Osteocyte (in vitro differentiated cells): ENCODE results near the gene C1orf105. TPM values are rescaled to one million over a fixed set of nuclear protein-coding genes. Genes with fewer than 3 reads are reported as not detected.

Experiments used
- DNase-seq: peaks from one replicate; pipeline ENCODE4 v3.0.0; 2021; ENCODE audit warnings: mixed read lengths; ENCODE audit not compliant: unreplicated experiment; ENCODE audit errors: extremely low spot score
- H3K27ac Mint-ChIP-seq: one replicate; pipeline ENCODE4 v1.8.0; 2021; ENCODE audit warnings: mild to moderate bottlenecking, mixed read lengths; ENCODE audit not compliant: unreplicated experiment
- H3K27me3 Mint-ChIP-seq: one replicate; pipeline ENCODE4 v1.8.0; 2021; ENCODE audit warnings: mixed read lengths; ENCODE audit not compliant: unreplicated experiment
- H3K36me3 Mint-ChIP-seq: one replicate; pipeline ENCODE4 v1.8.0; 2021; ENCODE audit warnings: mixed read lengths; ENCODE audit not compliant: unreplicated experiment
- H3K4me1 Mint-ChIP-seq: one replicate; pipeline ENCODE4 v1.8.0; 2021; ENCODE audit warnings: mixed read lengths; ENCODE audit not compliant: unreplicated experiment
- H3K4me3 Mint-ChIP-seq: one replicate; pipeline ENCODE4 v1.8.0; 2021; ENCODE audit warnings: mild to moderate bottlenecking, moderate library complexity, mixed read lengths; ENCODE audit not compliant: unreplicated experiment
- H3K9me3 Mint-ChIP-seq: one replicate; pipeline ENCODE4 v1.8.0; 2021; ENCODE audit warnings: mixed read lengths; ENCODE audit not compliant: unreplicated experiment
- CTCF ChIP-seq: fragments of 200-600 bp; sonication (generic); IDR thresholded peaks from 2 replicates; pipeline ENCODE4 v1.5.0; 2021; ENCODE audit warnings: antibody characterized with exemption, mild to moderate bottlenecking, moderate library complexity
- total RNA-seq: library from RNA; stranded (reverse); gene quantifications from 2 replicates; pipeline ENCODE4 v1.2.1, GENCODE V29; 2021

Gene C1orf105
- total RNA-seq, 1 donor from 2014 or later, result not detected

- H3K27me3 Mint-ChIP-seq, result no peaks in the 10 kb centered on the region
- H3K9me3 Mint-ChIP-seq, result no peaks in the 10 kb centered on the region
- no peaks in the 10 kb centered on the region for H3K36me3 Mint-ChIP-seq
- H3K4me3 Mint-ChIP-seq, result no peak overlapping the region
- H3K4me1 Mint-ChIP-seq, result peaks cover 56% of the 10 kb centered on the region
- no peak for DNase-seq
- no peak for TF ChIP-seq CTCF
- no peak overlapping the region for H3K27ac Mint-ChIP-seq
Measured at GRCh38 chr1:172378109-172378760, 42.2 kb upstream of the C1orf105 start.

- no peak for DNase-seq
- no peak for TF ChIP-seq CTCF
- Mint-ChIP-seq H3K27ac (peak overlapping the region; percentile 96), H3K36me3 (no peaks in the 10 kb centered on the region), H3K9me3 (no peaks in the 10 kb centered on the region), H3K4me3 (no peak overlapping the region), H3K27me3 (no peaks in the 10 kb centered on the region), H3K4me1 (peaks cover 66% of the 10 kb centered on the region)
Measured at GRCh38 chr1:172380441-172381244, 39.8 kb upstream of the C1orf105 start.

GRCh38 chr1:172381946-172382345, 38.5 kb upstream of the C1orf105 start:
- Mint-ChIP-seq H3K27me3 (no peaks in the 10 kb centered on the region), H3K27ac (peak overlapping the region; percentile 97), H3K4me1 (peaks cover 72% of the 10 kb centered on the region), H3K4me3 (peak overlapping the region; percentile 9), H3K36me3 (no peaks in the 10 kb centered on the region), H3K9me3 (no peaks in the 10 kb centered on the region)
- no peak for DNase-seq
- TF ChIP-seq CTCF, result no peak

- Mint-ChIP-seq H3K4me3 (peak overlapping the region; percentile 39), H3K4me1 (peaks cover 75% of the 10 kb centered on the region), H3K27ac (peak overlapping the region; percentile 97)
Measured at GRCh38 chr1:172382406-172382805, 38.1 kb upstream of the C1orf105 start.

More at GRCh38 chr1:172382406-172382805, 38.1 kb upstream of the C1orf105 start:
- no peaks in the 10 kb centered on the region for H3K27me3 Mint-ChIP-seq
- no peak for TF ChIP-seq CTCF
- no peaks in the 10 kb centered on the region for H3K36me3 Mint-ChIP-seq
- H3K9me3 Mint-ChIP-seq, result no peaks in the 10 kb centered on the region
- no peak for DNase-seq
